Measurements from ENCODE around the gene ADAMTS4. TPM values are rescaled to one million over a fixed set of nuclear protein-coding genes. Genes with fewer than 3 reads are reported as not detected.

ADAMTS4 gene
- total RNA-seq, 1 donor from 2014 or later, result 7.1 TPM

DNA sequence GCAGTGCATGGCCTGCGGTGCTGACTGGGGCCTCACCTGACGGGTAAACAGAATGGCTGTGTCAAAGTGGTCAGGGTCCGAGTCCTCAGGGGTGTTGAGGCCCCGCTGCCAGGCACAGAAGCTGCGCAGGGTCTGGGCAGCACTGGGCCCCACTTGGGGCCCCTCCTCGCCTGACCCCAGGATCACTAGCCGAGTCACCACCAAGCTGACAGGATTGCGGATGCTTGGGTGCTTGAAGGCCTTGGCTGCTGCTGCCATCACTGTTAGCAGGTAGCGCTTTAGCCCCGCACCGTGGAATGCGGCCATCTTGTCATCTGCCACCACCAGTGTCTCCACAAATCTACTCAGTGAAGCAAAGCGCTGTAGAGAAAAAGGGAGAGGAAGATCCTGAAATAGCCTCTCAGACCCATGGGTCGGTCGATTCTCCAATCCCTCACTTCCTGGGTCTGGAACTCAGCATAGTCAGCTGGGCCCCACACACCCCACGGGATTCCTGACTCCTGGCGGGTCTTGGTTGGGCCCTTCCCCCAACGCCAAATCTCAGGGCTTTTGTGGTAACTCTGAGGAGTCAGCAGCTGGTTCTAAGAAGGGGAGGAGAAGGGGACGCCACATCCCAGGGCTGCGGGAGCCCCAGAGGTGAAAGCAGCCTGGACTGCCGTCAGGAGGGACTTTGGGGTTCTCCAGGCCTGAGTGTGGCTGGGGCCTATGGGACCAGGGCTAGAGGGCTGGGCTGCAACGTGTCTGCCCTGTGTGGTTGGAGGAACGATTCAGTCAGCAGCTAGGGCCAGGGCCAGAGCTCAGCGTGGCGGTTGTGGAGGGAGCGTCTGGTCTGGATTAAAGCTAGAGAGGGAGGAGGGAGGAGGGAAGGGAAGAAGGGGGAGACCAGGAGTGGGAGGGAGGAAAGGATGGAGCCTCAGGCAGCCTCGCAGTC, 2.1 kb downstream of the ADAMTS4 start:
- DNase-seq (ENCODE audit: low read depth in 2 of 2), result peak in 1 of 2 donors; percentile 45

DNA sequence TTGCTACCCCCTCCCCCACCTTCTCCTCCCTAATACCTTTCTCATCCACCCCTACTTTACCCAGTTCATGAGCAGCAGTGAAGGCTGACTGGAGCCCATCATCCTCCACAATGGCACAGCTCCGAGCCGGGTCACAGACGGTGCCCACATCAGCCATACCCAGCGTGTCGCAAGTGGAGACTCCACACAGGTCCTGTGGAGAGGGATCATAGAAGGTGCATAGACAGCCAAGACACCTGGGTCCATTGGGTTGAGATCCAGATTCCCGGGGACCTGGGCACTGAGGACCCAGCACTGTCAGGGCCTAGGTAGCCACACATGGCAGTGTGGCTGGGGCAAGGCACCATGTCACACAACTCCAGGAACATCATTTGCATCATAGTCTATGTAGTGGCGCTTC, 2.7 kb downstream of the ADAMTS4 start:
- no peak for DNase-seq (ENCODE audit: low read depth in 2 of 2)

DNA sequence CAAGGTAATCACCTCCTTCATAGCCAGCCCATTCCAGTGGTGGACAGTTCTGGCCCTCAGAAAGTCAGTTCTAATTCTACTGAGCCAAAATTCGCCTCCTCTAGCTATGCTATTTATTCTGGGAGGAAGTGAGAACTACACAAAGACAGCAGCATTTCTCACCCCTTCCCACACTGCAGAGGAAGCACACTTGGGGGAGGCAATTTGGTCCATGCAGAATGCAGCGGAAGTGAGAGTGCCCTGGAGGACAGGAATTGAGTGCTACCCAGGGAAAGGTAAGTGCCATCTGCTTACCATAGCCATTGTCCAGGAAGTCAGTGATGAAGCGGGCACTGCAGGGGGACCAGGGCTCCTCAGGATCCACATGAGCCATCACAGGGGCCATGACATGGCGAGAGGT, 3.7 kb downstream of the ADAMTS4 start:
- DNase-seq (ENCODE audit: low read depth in 2 of 2), result no peak

DNA sequence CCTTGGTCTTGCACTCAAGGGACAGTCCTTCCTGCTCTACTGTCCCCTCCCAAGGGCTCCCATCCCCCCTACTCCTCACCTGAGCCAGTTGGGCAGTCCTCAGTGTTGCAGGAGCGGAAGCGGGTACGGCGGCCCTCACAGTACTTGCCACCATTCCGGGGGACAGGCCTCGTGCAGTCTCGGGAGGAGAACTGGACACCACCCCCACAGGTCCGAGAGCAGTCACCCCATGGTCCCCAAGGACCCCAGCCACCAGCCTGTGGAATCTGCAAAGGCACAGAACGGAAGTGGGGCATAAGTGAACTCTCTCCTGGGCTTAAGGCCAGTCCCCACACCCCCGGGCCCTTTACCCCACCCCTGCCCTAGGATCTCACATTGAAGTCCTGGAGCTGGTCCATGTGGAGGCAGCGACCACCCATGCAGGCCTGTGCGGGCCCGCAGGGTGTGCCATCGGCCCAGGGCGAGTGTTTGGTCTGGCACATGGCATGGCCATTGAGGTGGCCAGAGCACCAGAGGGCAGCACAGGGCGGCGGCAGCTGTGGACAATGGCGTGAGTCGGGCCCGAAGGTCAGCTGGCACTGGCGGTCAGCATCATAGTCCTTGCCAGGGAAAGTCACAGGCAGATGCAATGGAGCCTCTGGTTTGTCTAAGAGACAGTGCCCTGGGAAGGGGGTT, 5.2 kb downstream of the ADAMTS4 start:
- peak; percentile 58 to 71 for DNase-seq (ENCODE audit: low read depth in 2 of 2)

DNA sequence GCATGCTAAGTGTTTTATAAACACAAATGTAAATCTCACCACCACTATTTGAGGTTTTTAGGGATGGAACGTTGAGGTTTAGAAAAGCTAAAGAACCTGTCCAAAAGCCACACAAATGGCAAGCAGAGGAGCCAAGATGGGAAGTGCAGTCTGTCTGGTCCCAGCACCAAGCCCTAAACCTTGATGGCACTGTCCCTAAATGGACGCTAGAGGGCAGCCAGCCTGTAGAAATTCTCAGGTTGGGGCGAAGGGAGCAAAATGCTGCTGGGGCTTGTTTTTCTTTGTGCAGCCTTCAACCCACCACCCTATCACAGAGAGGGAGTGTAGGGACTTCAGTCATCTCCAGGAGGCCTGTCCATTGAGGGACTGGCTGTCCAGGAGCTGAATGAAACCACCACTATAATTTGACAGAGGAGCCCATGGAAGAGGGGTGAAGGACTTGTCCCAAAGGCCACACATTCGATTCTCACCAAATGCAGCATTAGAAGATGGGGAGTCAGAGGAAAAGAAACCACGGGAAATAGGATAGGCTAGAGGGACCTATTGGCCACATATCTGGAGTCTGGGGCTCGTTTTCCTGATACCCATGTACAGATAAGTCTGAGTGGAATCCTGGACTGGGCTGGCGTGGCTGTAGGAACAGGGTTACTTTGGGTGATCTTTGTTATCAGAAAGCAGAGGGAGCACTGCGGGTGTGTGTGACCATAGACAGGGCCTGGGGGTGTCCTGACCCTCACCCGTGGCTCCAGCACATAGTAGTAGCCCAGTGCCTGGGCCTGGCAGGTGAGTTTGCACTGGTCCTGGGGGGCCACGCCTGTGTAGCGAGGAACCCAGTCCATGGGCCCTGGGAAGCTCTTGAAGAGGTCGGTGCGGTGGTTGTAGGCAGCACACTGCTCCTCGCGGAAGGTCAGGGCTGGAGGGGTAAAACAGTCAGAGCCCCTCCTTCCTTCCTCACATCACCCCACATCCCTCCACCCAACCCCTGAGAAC, 6.1 kb downstream of the ADAMTS4 start:
- DNase-seq (ENCODE audit: low read depth in 2 of 2), result peak; percentile 81 to 83

DNA sequence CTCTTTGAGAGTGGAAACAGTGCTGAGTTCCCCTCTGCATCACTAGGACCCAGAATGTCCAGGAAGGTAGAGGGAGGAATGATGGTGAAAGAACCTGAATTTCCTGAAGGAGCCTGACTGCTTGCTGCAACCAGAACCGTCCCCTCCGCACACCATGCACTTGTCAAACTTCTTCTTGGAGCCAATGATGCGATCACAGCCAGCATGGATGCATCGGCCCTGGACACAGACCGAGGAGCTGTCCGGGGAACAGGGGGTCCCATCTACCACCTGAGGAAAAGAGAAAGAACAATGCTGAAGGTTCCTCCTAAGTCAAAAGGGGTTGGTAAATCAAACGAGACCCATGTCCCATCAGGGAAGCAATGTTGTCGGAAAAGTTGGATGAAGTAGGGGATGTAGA, 6.9 kb downstream of the ADAMTS4 start:
- DNase-seq (ENCODE audit: low read depth in 2 of 2), result no peak

DNA sequence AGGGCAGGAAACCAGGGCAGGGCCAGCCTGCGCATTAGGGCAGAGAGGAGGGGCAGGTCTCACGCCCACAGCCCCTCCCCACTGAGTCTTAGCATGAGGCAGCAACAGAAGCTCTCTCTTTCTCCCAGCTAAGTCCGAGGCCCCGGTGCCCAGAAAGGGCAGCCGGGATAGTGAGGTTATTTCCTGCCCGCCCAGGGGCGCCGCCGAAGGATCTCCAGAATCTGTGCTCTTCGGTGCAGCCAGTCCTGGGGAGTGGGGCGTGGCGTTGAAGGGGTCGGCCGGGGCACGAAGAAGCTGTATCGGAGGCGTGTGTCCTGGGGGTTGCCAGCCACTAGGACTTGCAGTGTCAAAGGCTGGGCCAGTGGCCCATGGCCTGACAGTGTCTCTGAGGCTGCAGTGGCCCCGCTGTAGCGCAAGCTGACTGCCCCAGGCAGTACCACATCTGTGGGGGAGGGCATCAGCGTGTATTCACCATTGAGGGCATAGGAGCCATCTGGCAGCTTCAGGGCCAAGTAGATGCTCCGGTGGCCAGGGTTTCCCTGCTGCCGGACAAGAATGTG, 7.8 kb downstream of the ADAMTS4 start:
- no peak for DNase-seq (ENCODE audit: low read depth in 2 of 2)

DNA sequence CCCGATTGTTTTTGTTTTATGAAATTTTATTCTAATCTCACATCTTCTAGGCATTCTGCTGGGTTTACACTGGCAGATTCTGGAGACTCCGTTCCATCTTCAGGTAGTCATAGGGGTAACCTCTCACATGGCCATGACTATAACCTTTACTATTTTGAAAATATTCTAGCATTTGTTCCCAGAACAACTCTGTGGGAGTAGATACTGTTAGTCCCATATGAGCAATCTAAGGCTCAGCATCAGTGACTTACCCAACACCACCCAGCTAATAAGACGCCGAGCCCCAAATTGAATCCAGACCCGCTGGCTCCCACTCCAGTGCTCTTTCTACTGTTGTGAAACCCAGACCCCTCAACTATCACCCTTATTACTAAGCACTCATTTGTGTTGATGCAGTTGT, 9.8 kb downstream of the ADAMTS4 start:
- no peak for DNase-seq (ENCODE audit: low read depth in 2 of 2)

DNA sequence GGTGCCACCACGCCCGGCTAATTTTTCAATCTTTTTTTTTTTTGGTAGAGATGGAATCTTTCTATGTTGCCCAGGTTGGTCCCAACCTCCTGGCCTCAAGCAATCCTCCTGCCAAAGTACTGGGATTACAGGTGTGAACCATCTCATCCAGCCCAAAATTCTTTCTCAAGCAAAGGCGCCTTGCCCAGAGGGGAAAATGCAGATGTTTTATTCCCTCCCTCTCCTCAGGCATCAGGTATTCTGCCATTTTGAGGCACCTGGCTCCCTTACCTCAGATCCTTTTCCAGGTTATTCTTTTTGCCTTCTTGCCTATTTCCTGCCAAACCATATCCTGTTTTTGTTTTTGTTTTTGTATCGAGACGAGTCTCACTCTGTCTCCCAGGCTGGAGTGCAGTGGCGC, 10.5 kb downstream of the ADAMTS4 start:
- no peak for DNase-seq (ENCODE audit: low read depth in 2 of 2)

DNA sequence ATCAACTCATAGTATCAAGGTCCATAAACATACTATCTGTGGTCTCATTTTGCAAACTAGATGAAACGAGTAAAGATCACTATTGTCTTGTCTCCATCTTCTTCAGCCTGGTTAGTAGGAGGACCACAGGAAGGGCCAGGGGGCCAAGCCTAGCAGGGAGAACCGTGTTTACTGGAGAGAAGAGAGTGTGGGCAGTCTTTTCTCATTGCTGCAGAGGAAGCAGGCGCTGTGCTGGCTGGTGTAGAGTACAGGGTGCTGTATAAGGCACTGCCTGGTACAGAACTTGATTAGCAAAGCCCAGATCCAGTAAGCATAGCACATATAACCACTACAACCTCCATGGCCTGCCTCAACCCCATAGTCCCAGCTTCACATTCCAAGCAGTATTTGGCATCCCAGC, 11.5 kb downstream of the ADAMTS4 start:
- DNase-seq (ENCODE audit: low read depth in 2 of 2), result no peak

DNA sequence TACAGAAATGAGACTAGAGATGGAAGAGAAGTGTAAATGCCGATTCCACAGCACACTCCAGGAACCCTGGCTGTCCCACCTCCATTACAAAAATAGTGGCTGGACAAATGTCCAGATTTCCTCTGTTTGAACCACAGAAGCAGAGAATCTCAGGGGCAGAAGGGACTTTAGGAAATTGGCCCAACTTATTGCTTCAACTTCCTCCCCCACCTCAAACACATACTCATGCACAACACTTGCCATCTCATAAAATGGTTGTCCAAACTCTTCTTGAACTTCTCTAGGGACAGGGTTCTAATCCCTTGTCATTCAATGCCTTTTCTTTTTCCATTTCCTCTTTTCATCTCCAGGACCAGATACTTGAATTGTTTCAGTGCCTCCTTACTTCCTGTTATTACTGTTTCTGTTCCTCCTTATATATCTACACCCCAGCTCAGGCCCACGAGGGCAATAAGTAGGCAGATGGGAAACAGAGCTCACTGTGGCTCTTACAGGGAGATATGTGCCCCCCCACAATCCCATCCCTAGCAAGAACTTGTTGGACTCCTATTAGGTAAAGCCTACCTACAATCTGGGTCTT, 13.0 kb downstream of the ADAMTS4 start:
- DNase-seq (ENCODE audit: low read depth in 2 of 2), result peak in 1 of 2 donors; percentile 20

DNA sequence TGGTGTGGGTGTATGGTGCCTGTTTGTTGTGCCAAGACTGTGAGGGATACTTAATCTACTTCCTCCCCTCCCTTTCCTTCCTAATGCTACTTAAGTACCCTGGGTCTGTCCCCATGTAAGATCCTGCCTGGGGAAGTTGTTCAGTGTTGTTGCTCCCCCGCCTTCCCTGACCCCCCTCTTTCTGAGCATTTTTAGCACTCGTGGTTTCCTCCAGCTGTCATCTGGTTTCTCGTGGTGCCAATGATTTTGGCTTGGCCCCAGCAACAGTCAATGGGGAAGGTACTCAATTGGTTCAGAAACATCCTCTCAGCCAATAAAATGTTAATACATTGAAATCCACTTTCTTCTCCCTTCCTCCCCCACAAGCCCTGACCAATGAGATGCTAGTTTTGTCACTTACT, 13.6 kb downstream of the ADAMTS4 start:
- DNase-seq (ENCODE audit: low read depth in 2 of 2), result peak; percentile 93 to 96

DNA sequence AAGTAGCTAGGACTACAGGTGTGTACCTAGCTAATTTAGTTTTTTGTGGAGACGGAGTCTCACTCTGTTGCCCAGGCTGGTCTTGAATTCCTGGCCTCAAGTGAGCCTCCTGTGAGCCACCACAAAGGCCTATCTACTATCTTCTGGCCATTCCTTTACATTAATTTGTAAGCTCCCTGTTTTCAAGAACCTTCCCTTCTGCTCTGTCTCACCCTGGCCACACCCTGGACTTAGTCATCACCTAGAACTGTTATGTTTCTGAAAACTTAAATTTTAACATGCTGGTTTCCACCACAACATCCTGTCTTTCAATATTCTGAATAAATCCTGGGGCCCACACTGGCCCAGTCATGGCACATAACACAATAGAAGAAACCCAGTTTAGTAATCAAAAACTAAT, 16.6 kb downstream of the ADAMTS4 start:
- peak in 1 of 2 donors; percentile 49 for DNase-seq (ENCODE audit: low read depth in 2 of 2)

DNA sequence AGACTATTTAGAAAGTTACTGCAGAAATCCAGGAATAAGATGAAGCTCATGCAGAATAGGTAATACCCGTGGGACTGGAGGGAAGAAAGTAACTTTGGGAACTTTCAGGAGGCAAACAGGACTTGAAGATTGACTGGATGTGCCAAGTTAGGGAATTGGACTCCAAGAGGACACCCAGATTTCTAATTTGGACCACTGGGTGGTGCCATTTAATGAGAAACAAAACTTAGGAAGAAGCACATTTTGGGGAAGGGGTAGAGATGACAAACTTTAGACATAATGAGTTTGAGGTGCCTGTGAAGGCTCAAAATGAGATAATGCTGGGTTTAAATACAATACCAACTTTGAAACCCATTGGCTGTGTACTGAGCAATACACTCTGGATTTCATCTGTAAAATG, 18.2 kb downstream of the ADAMTS4 start:
- DNase-seq (ENCODE audit: low read depth in 2 of 2), result no peak

DNA sequence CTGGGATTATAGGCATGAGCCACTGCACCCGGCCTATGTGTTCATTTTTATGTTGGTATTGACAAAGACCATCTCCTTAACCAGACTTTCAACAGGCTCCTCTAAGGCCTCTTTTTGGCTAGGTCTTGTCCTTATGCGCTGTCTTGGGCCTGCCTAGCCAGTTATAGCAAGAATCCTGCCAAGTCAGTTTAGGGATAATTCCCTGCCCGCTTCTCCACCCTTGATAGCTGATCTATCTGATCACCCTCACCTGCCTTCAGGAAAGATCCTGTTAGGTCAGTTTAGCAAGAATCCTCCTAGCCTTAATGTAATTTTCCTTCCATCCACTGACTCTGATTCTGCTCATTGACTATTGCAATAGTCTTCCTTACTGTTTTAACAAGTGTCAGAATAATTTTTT, 19.2 kb downstream of the ADAMTS4 start:
- no peak for DNase-seq (ENCODE audit: low read depth in 2 of 2)

DNA sequence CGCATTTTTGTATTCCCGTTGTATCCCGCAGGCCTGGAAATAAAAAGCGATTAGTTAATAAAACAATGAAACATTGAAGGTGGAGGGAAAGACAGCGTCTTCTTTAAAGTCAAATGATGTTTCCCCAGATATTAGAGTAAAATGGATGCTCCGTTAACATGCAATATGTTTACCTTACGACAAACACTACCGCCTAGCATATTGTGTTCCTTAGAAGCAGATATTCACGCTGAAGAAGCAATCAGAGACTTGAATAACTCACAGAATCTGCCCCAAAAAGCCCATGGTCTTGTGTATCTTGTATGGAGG, 21.0 kb downstream of the ADAMTS4 start:
- no peak for DNase-seq (ENCODE audit: low read depth in 2 of 2)

DNA sequence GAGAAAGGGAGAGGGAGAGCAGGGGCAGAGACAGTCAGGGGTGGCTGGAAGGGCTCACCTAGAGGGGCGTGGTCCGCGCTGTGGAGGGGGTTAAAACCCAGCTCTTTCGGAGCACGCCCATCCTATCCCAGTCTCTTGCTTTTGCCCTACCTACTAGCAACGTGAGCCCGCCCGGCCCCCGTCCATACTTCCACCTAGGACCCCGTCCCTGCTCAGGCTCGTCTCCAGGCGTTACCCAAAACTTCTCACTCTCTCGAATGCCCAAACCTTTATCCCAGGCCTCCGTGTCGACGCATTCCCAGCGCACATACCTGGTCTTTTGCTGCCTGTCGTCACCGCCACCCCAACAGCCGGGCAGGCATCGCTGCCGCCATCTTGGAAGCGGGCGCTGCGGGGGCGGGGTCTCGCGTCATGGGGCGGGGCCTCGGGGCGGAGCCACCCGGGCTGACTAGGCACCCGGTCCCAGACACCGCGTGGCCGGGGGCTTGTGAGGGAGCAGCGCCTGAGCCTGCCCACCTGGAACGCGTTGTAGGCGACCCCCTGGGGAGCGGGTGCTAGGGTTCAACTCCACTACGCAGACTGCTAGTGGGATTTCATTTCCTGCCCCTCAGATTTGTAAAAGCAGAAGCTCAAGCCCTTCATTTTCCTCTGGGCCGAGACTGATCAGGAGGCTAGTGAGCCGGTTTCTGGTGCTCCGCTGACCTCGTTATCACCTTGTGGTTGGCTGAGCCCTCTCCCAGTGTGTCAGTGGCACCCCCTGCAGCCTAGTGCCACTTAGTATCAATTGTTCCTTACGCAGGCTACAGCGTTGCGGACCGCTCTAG, 21.5 kb downstream of the ADAMTS4 start, which contains the start of gene B4GALT3:
Gene B4GALT3 (minus strand): TSS at position 396 of the 824 bp plus-strand sequence. CDS start 1,447 bp downstream, outside the sequence.
- peak; percentile 75 to 84 for DNase-seq (ENCODE audit: low read depth in 2 of 2)

DNA sequence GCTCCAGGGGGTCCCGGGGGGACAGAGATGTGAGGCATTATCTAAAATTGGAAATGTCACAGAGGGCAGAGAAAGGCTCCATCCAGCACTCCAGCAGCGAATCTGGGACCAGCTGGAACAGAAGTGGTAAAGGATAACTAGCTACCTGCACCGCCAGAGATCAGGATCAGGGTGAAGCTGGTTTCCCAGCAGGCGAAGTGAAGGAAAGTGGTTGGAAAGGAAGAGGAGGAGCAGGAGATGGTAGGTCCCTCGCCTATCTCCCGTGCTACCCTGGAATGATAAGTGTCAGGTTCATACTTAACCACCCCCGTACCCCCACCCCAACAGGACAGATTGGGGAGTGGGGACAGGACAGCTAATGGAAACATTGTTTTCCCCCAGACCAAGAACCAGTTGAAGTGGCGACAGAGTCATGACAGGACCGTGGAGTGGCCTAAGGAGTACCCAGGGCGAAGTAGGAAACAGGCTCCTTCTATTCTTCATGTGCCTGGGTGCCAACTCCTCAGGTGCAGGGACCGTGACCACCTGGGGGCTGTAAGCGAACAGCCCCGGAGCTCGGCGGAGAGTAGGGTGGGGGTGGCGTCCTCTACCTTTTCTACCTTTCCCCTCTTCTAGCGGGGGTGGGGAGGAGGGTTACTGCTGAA, 22.3 kb downstream of the ADAMTS4 start:
- no peak for DNase-seq (ENCODE audit: low read depth in 2 of 2)

DNA sequence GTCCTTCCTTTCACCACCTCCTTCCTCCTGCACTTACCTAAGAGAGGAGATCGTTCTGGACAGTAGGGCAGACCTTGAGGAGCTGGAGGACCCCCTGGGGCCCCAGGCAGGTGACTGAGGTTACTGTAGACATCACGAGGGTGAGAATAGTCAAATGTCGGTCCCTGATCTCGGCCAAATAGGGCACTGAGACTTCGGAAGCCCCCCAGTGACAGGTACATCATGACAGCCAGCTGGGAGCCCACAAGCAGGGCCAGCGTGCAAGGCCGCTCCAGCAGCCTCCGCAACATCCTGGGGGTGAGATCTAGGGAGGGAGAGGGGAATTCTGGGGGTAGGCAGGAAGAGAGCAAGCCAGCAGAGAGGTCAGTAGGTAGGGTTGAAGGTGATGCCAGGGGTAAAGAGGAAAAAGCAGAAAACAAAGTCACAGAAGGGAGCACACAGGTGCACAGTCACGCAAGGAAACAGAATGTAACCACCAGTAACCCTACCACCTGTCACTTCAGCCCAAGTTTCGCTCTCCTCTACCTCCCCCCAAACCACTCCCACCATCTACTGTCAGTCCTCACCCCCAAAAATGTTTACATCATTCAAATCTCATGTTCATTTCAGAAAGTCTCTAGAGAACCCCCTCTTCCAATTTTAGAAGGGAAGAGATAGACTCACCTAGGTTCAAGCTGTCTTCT, 22.9 kb downstream of the ADAMTS4 start:
- DNase-seq (ENCODE audit: low read depth in 2 of 2), result no peak
